ENCODE data around the gene TMEM245. TPM values are rescaled to one million over a fixed set of nuclear protein-coding genes. Genes with fewer than 3 reads are reported as not detected.

Gene TMEM245
- total RNA-seq, 1 donor from 2014 or later = 40.0 TPM

- DNase-seq (ENCODE audit: extremely low spot score, unreplicated experiment) = no peak
- H3K36me3 Mint-ChIP-seq (ENCODE audit: unreplicated experiment) = peaks cover 23% of the 10 kb centered on the region
- H3K4me3 Mint-ChIP-seq (ENCODE audit: unreplicated experiment) = no peak overlapping the region
- H3K4me1 Mint-ChIP-seq (ENCODE audit: unreplicated experiment) = peaks cover 32% of the 10 kb centered on the region
- H3K27ac Mint-ChIP-seq (ENCODE audit: unreplicated experiment) = no peak overlapping the region
- no peaks in the 10 kb centered on the region for H3K27me3 Mint-ChIP-seq (ENCODE audit: unreplicated experiment)
- H3K9me3 Mint-ChIP-seq (ENCODE audit: unreplicated experiment) = peaks cover 18% of the 10 kb centered on the region
- TF ChIP-seq CTCF (IDR thresholded peaks at IDR 0.05) = no peak
These were observed 114.1 kb downstream of the TMEM245 start for GRCh38 chr9:109005678-109006077.

GRCh38 chr9:109003116-109003515 lies 116.6 kb downstream of the TMEM245 start:
- Mint-ChIP-seq H3K36me3 (ENCODE audit: unreplicated experiment) (peaks cover 31% of the 10 kb centered on the region), H3K27ac (ENCODE audit: unreplicated experiment) (no peak overlapping the region)
- TF ChIP-seq CTCF (IDR thresholded peaks at IDR 0.05) = no peak

GRCh38 chr9:109002141-109002540 lies 117.6 kb downstream of the TMEM245 start:
- Mint-ChIP-seq H3K4me1 (ENCODE audit: unreplicated experiment) (peaks cover 13% of the 10 kb centered on the region), H3K4me3 (ENCODE audit: unreplicated experiment) (no peak overlapping the region), H3K27me3 (ENCODE audit: unreplicated experiment) (no peaks in the 10 kb centered on the region), H3K36me3 (ENCODE audit: unreplicated experiment) (peaks cover 39% of the 10 kb centered on the region), H3K27ac (ENCODE audit: unreplicated experiment) (no peak overlapping the region), H3K9me3 (ENCODE audit: unreplicated experiment) (peaks cover 18% of the 10 kb centered on the region)
- TF ChIP-seq CTCF (IDR thresholded peaks at IDR 0.05) = no peak
- no peak for DNase-seq (ENCODE audit: extremely low spot score, unreplicated experiment)

More at GRCh38 chr9:109003116-109003515, 116.6 kb downstream of the TMEM245 start:
- no peaks in the 10 kb centered on the region for H3K27me3 Mint-ChIP-seq (ENCODE audit: unreplicated experiment)
- H3K4me1 Mint-ChIP-seq (ENCODE audit: unreplicated experiment) = peaks cover 22% of the 10 kb centered on the region
- H3K9me3 Mint-ChIP-seq (ENCODE audit: unreplicated experiment) = peaks cover 18% of the 10 kb centered on the region
- H3K4me3 Mint-ChIP-seq (ENCODE audit: unreplicated experiment) = no peak overlapping the region
- DNase-seq (ENCODE audit: extremely low spot score, unreplicated experiment) = no peak

GRCh38 chr9:109001275-109001676 lies 118.5 kb downstream of the TMEM245 start:
- no peak overlapping the region for H3K4me3 Mint-ChIP-seq (ENCODE audit: unreplicated experiment)
- peaks cover 10% of the 10 kb centered on the region for H3K4me1 Mint-ChIP-seq (ENCODE audit: unreplicated experiment)
- no peaks in the 10 kb centered on the region for H3K27me3 Mint-ChIP-seq (ENCODE audit: unreplicated experiment)
- DNase-seq (ENCODE audit: extremely low spot score, unreplicated experiment) = no peak
- peak overlapping the region; percentile 25 for H3K27ac Mint-ChIP-seq (ENCODE audit: unreplicated experiment)
- peaks cover 42% of the 10 kb centered on the region for H3K36me3 Mint-ChIP-seq (ENCODE audit: unreplicated experiment)
- peaks cover 18% of the 10 kb centered on the region for H3K9me3 Mint-ChIP-seq (ENCODE audit: unreplicated experiment)
- no peak for TF ChIP-seq CTCF (IDR thresholded peaks at IDR 0.05)

GRCh38 chr9:108997112-108997511 lies 122.6 kb downstream of the TMEM245 start:
- no peak overlapping the region for H3K27ac Mint-ChIP-seq (ENCODE audit: unreplicated experiment)

More at GRCh38 chr9:108997112-108997511, 122.6 kb downstream of the TMEM245 start:
- Mint-ChIP-seq H3K4me3 (ENCODE audit: unreplicated experiment) (no peak overlapping the region), H3K27me3 (ENCODE audit: unreplicated experiment) (no peaks in the 10 kb centered on the region), H3K9me3 (ENCODE audit: unreplicated experiment) (peaks cover 7% of the 10 kb centered on the region), H3K36me3 (ENCODE audit: unreplicated experiment) (peaks cover 44% of the 10 kb centered on the region), H3K4me1 (ENCODE audit: unreplicated experiment) (peaks cover 8% of the 10 kb centered on the region)
- TF ChIP-seq CTCF (IDR thresholded peaks at IDR 0.05) = no peak
- no peak for DNase-seq (ENCODE audit: extremely low spot score, unreplicated experiment)

Data from osteocyte (in vitro differentiated cells).